CD8-positive, alpha-beta memory T cell (primary cell): Measurements from ENCODE around the gene SPHK2. TPM values are rescaled to one million over a fixed set of nuclear protein-coding genes. Genes with fewer than 3 reads are reported as not detected.
"Not testable (repeated sequence)": the region's sequence is repeated elsewhere in the genome, so short reads cannot be mapped to it uniquely, and the experiment has no call there.

Experiments
- CTCF ChIA-PET: fragments of 350-600 bp; sonication (Branson Sonifier 250); formaldehyde crosslinking; loops from one replicate; lab custom pipeline; 2021; ENCODE audit warnings: antibody characterized with exemption; lab: Charles Lee
- POLR2A ChIA-PET: fragments of 350-600 bp; sonication (Branson Sonifier 250); formaldehyde crosslinking; loops from one replicate; lab custom pipeline; 2021; ENCODE audit warnings: antibody characterized with exemption; lab: Charles Lee
- DNase-seq, 5 donors: peaks; one replicate each; pipeline versions ENCODE4 v3.0.0 to v3.0.0-alpha.2; 2020 to 2022; ENCODE audit warnings: mixed read lengths in 1 of 5
- H3K27ac ChIP-seq: one replicate; pipeline ENCODE4 v1.7.0; 2013; ENCODE audit warnings: low read depth, mild to moderate bottlenecking, low read length, moderate library complexity
- H3K27me3 ChIP-seq: 2 replicates; pipeline ENCODE4 v1.7.0; 2013; ENCODE audit warnings: low read length, mild to moderate bottlenecking; ENCODE audit not compliant: insufficient read depth, poor library complexity, severe bottlenecking
- H3K36me3 ChIP-seq: 2 replicates; pipeline ENCODE4 v1.7.0; 2013; ENCODE audit warnings: mild to moderate bottlenecking, low read length, moderate library complexity; ENCODE audit not compliant: insufficient read depth
- H3K4me1 ChIP-seq: 2 replicates; pipeline ENCODE4 v1.7.0; 2013; ENCODE audit warnings: mild to moderate bottlenecking, low read length, moderate library complexity; ENCODE audit not compliant: insufficient read depth
- H3K4me3 ChIP-seq: 2 replicates; pipeline ENCODE4 v1.7.0; 2013; ENCODE audit warnings: mild to moderate bottlenecking, low read length
- H3K9me3 ChIP-seq: 2 replicates; pipeline ENCODE4 v1.7.0; 2013; ENCODE audit warnings: mild to moderate bottlenecking, low read length
- H3K27ac Mint-ChIP-seq, 8 donors: one replicate each; pipeline ENCODE4 v1.8.0; 2020 to 2021; ENCODE audit warnings: mixed read lengths in 8 of 8, mild to moderate bottlenecking in 6 of 8, inconsistent platforms in 3 of 8, moderate library complexity in 3 of 8
- H3K27me3 Mint-ChIP-seq, 2 donors: one replicate each; pipeline ENCODE4 v1.8.0; 2020 to 2021; ENCODE audit warnings: mixed read lengths in 2 of 2, mild to moderate bottlenecking in 1 of 2, moderate library complexity in 1 of 2
- H3K36me3 Mint-ChIP-seq, 3 donors: one replicate each; pipeline ENCODE4 v1.8.0; 2020 to 2021; ENCODE audit warnings: mixed read lengths in 3 of 3, inconsistent platforms in 1 of 3, mild to moderate bottlenecking in 1 of 3
- H3K4me1 Mint-ChIP-seq, 3 donors: one replicate each; pipeline ENCODE4 v1.8.0; 2020 to 2021; ENCODE audit warnings: mixed read lengths in 3 of 3, inconsistent platforms in 1 of 3, mild to moderate bottlenecking in 1 of 3
- H3K4me3 Mint-ChIP-seq, 7 donors: one replicate each; pipeline ENCODE4 v1.8.0; 2020 to 2021; ENCODE audit warnings: mixed read lengths in 7 of 7, mild to moderate bottlenecking in 6 of 7, moderate library complexity in 4 of 7, inconsistent platforms in 2 of 7
- H3K9me3 Mint-ChIP-seq, 5 donors: one replicate each; pipeline ENCODE4 v1.8.0; 2020 to 2022; ENCODE audit warnings: mixed read lengths in 5 of 5, mild to moderate bottlenecking in 3 of 5, moderate library complexity in 2 of 5, inconsistent platforms in 1 of 5
- polyA plus RNA-seq: library from polyadenylated mRNA; unstranded; fragments of 300-500 nt; fragmentation: Illumina TruSeq; gene quantifications from one replicate; pipeline ENCODE4 v1.2.3, GENCODE V29; 2021
- total RNA-seq, 2 experiments: library from RNA; stranded (reverse); gene quantifications; one replicate each; pipeline ENCODE4 v1.2.3, GENCODE V29; 2021

The SPHK2 gene
- total RNA-seq (10 to 100 TPM; 37.5 to 38.5 TPM), polyA plus RNA-seq (10.2 TPM)

- DNase-seq, result peak; percentile 91 to 97 (median 93)
- Histone ChIP-seq H3K27me3 (no peaks in the 10 kb centered on the region), H3K9me3 (no peaks in the 10 kb centered on the region), H3K4me3 (peak within 1 kb of the TSS; percentile 76), H3K4me1 (peaks cover 43% of the 10 kb centered on the region), H3K27ac (peak within 1 kb of the TSS; percentile 84), H3K36me3 (peaks cover 24% of the 10 kb centered on the region)
- H3K27ac Mint-ChIP-seq, result peak within 1 kb of the TSS; percentile 90 to 99 (median 98)
- H3K27me3 Mint-ChIP-seq, result peaks cover 0 to 3% of the 10 kb centered on the region in 2 donors
- CTCF ChIA-PET, result interaction anchor here (0.6 to 3.2 kb wide), 10 partner anchors 8 to 219 kb away, joined by 3 to 16 read pairs (median 4); no protein-coding TSS in a partner anchor
- POLR2A ChIA-PET, result interaction anchor here (0.5 to 2.5 kb wide), 18 partner anchors 8 to 1257 kb away, joined by 3 to 23 read pairs (median 4); partner anchors contain the start of genes CA11, DBP, GYS1 and PPP1R15A
- peaks cover 0 to 66% (median 12%) of the 10 kb centered on the region in 3 donors for H3K36me3 Mint-ChIP-seq
- H3K4me3 Mint-ChIP-seq, result peak within 1 kb of the TSS; percentile 94 to 100 (median 98)
- H3K4me1 Mint-ChIP-seq, result peaks cover 54 to 67% (median 62%) of the 10 kb centered on the region in 3 donors
- H3K9me3 Mint-ChIP-seq, result peaks cover 0 to 2% (median 0%) of the 10 kb centered on the region in 5 donors
Measured at GRCh38 chr19:48618916-48619691, at the start of gene SPHK2, which contains the start of gene RPL18. Gene SPHK2 (plus strand): TSS chr19:48619506. CDS start chr19:48620515, 1,009 bp downstream. Gene RPL18 (minus strand): TSS chr19:48619178. CDS start chr19:48619143, 35 bp downstream.

- Histone ChIP-seq H3K27me3 (no peaks in the 10 kb centered on the region), H3K36me3 (no peaks in the 10 kb centered on the region), H3K27ac (no peak overlapping the region), H3K9me3 (no peaks in the 10 kb centered on the region), H3K4me3 (no peak overlapping the region), H3K4me1 (no peaks in the 10 kb centered on the region)
- CTCF ChIA-PET, result no interaction called here
- Mint-ChIP-seq H3K27me3 (peaks cover 3 to 13% of the 10 kb centered on the region in 2 donors), H3K27ac (no peak overlapping the region), H3K4me1 (no peaks in the 10 kb centered on the region), H3K36me3 (no peaks in the 10 kb centered on the region), H3K9me3 (no peaks in the 10 kb centered on the region), H3K4me3 (no peak overlapping the region)
- POLR2A ChIA-PET, result no interaction called here
- no peak for DNase-seq
Measured at GRCh38 chr19:48569814-48570213, 49.5 kb upstream of the SPHK2 start.

- H3K4me1 Mint-ChIP-seq, result no peaks in the 10 kb centered on the region
- no peak overlapping the region for H3K4me3 Mint-ChIP-seq
- no peaks in the 10 kb centered on the region for H3K4me1 ChIP-seq
- DNase-seq, result no peak
- no peaks in the 10 kb centered on the region for H3K27me3 ChIP-seq
- CTCF ChIA-PET, result interaction anchor here (1.3 kb wide), 1 partner anchor 64 kb away, joined by 3 read pairs; no protein-coding TSS in a partner anchor
- POLR2A ChIA-PET, result no interaction called here
- H3K36me3 ChIP-seq, result no peaks in the 10 kb centered on the region
- no peak overlapping the region for H3K4me3 ChIP-seq
- H3K27me3 Mint-ChIP-seq, result peaks cover 3 to 13% of the 10 kb centered on the region in 2 donors
- H3K36me3 Mint-ChIP-seq, result no peaks in the 10 kb centered on the region
- H3K27ac Mint-ChIP-seq, result peak overlapping the region in 1 of 8 donors; percentile 15
- no peak overlapping the region for H3K27ac ChIP-seq
- no peaks in the 10 kb centered on the region for H3K9me3 Mint-ChIP-seq
- H3K9me3 ChIP-seq, result no peaks in the 10 kb centered on the region
Measured at GRCh38 chr19:48571378-48572162, 47.7 kb upstream of the SPHK2 start.

- no peaks in the 10 kb centered on the region for H3K9me3 ChIP-seq
- H3K9me3 Mint-ChIP-seq, result no peaks in the 10 kb centered on the region
- POLR2A ChIA-PET, result no interaction called here
- H3K36me3 ChIP-seq, result no peaks in the 10 kb centered on the region
- H3K27ac ChIP-seq, result no peak overlapping the region
- CTCF ChIA-PET, result no interaction called here
- peak overlapping the region in 1 of 8 donors; percentile 47 for H3K27ac Mint-ChIP-seq
- peaks cover 0 to 5% of the 10 kb centered on the region in 2 donors for H3K27me3 Mint-ChIP-seq
- no peaks in the 10 kb centered on the region for H3K4me1 ChIP-seq
- no peak overlapping the region for H3K4me3 Mint-ChIP-seq
- no peak for DNase-seq
- no peaks in the 10 kb centered on the region for H3K27me3 ChIP-seq
- no peaks in the 10 kb centered on the region for H3K36me3 Mint-ChIP-seq
- no peaks in the 10 kb centered on the region for H3K4me1 Mint-ChIP-seq
- H3K4me3 ChIP-seq, result no peak overlapping the region
Measured at GRCh38 chr19:48573163-48573505, 46.2 kb upstream of the SPHK2 start.

GRCh38 chr19:48575931-48576622 is 43.2 kb upstream of the SPHK2 start:
- Mint-ChIP-seq H3K36me3 (no peaks in the 10 kb centered on the region), H3K27me3 (no peaks in the 10 kb centered on the region), H3K9me3 (no peaks in the 10 kb centered on the region), H3K4me3 (no peak overlapping the region), H3K4me1 (no peaks in the 10 kb centered on the region), H3K27ac (no peak overlapping the region)
- CTCF ChIA-PET, result interaction anchor here (0.5 kb wide), 1 partner anchor 1670 kb away, joined by 3 read pairs; no protein-coding TSS in a partner anchor
- no peaks in the 10 kb centered on the region for H3K36me3 ChIP-seq
- H3K4me1 ChIP-seq, result no peaks in the 10 kb centered on the region
- no peaks in the 10 kb centered on the region for H3K9me3 ChIP-seq
- DNase-seq, result no peak
- no peaks in the 10 kb centered on the region for H3K27me3 ChIP-seq
- no peak overlapping the region for H3K4me3 ChIP-seq
- POLR2A ChIA-PET, result interaction anchor here (0.7 kb wide), 1 partner anchor 1462 kb away, joined by 8 read pairs; the partner anchor contains the start of gene ZC3H4
- H3K27ac ChIP-seq, result no peak overlapping the region

- H3K4me1 ChIP-seq, H3K27me3 Mint-ChIP-seq, H3K9me3 ChIP-seq, H3K9me3 Mint-ChIP-seq, H3K4me1 Mint-ChIP-seq, H3K36me3 Mint-ChIP-seq, H3K27ac Mint-ChIP-seq, POLR2A ChIA-PET, H3K27ac ChIP-seq, H3K4me3 Mint-ChIP-seq, H3K27me3 ChIP-seq, DNase-seq, H3K4me3 ChIP-seq, H3K36me3 ChIP-seq: not testable (repeated sequence)
- CTCF ChIA-PET, result interaction anchor here (1.0 kb wide), 2 partner anchors 30 to 72 kb away, joined by 3 read pairs; no protein-coding TSS in a partner anchor
Measured at GRCh38 chr19:48577908-48578307, 41.4 kb upstream of the SPHK2 start.

GRCh38 chr19:48578891-48579290 is 40.4 kb upstream of the SPHK2 start:
- H3K9me3 Mint-ChIP-seq, result no peaks in the 10 kb centered on the region
- POLR2A ChIA-PET, result no interaction called here
- no peak overlapping the region for H3K4me3 ChIP-seq

More at GRCh38 chr19:48578891-48579290, 40.4 kb upstream of the SPHK2 start:
- Histone ChIP-seq H3K27ac (no peak overlapping the region), H3K36me3 (no peaks in the 10 kb centered on the region), H3K4me1 (no peaks in the 10 kb centered on the region), H3K27me3 (no peaks in the 10 kb centered on the region), H3K9me3 (no peaks in the 10 kb centered on the region)
- H3K4me1 Mint-ChIP-seq, result no peaks in the 10 kb centered on the region
- H3K27me3 Mint-ChIP-seq, result peaks cover 0 to 4% of the 10 kb centered on the region in 2 donors
- no peaks in the 10 kb centered on the region for H3K36me3 Mint-ChIP-seq
- no peak for DNase-seq
- no peak overlapping the region for H3K4me3 Mint-ChIP-seq
- CTCF ChIA-PET, result interaction anchor here (0.9 kb wide), 1 partner anchor 10 kb away, joined by 3 read pairs; no protein-coding TSS in a partner anchor
- no peak overlapping the region for H3K27ac Mint-ChIP-seq
